ENCODE results near the gene NLGN1.

NLGN1 gene

DNA sequence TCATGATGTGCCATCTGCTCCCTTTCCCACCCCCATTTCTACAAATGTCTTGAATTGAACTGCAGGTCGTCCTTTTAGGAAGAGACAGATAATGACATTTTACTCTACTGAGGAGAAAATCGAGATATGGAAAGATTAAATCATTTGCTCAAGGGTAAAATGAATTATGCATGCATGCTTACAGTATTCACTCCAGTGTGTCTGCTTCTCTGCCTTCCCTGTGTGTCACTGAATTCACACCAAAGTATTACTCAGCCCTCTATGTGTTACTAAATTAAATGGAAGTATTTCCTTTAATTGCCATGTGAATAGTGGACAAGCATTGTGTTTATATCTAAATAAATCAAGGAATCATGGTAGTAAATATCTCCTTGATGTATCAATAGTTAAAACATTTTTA lies 449.0 kb downstream of the NLGN1 start:
- DNase-seq (ENCODE audit: low read depth), result no peak
- no peak for TF ChIP-seq CTCF (conservative IDR thresholded peaks at IDR 0.05; ENCODE audit: control insufficient read depth, insufficient read depth, low read depth, low read length)
- no peak overlapping the region for H3K4me3 ChIP-seq (ENCODE audit: control insufficient read depth, low read depth, low read length)

DNA sequence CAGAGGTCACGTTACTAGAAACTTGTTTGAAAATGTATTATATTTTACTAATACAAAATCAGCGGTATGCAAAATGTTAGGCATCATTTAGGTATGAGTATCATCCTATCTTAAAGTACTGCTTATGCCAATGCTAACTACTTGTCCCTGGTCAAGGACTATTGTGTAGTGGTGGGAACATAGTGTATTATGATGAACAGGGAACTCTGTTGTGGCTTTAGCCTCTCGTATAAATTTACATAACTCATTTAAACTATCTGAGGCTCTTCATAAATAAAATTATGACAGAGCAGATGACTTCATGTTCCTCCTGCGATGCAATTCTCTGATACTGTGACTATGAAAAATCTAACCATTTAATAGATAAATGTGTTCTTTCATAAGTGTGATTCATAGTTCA lies 451.9 kb downstream of the NLGN1 start:
- H3K4me3 ChIP-seq (ENCODE audit: control insufficient read depth, low read depth, low read length), result no peak overlapping the region
- no peak for DNase-seq (ENCODE audit: low read depth)
- no peak for TF ChIP-seq CTCF (conservative IDR thresholded peaks at IDR 0.05; ENCODE audit: control insufficient read depth, insufficient read depth, low read depth, low read length)

DNA sequence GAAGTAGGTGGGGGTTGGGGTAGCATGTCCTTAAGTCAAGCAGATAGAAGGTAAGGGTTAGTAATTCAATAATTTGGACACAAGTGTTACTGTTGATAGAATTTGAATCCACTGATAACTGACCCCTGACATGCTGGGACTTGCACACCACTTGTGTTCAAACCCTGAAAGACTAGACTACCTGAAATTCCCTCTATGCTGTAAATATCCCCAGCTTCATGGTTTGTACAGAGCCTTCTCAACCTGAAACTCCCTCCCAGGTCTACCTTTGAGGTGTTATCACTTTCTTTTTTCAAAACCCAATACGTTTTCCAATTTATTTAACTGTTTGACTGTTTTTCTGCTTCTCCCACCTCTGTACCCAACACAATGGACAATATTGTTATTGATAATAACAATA lies 459.6 kb downstream of the NLGN1 start:
- no peak for TF ChIP-seq CTCF (conservative IDR thresholded peaks at IDR 0.05; ENCODE audit: control insufficient read depth, insufficient read depth, low read depth, low read length)
- no peak for DNase-seq (ENCODE audit: low read depth)
- no peak overlapping the region for H3K4me3 ChIP-seq (ENCODE audit: control insufficient read depth, low read depth, low read length)

GRCh38 chr3:173862701-173863100 lies 465.2 kb downstream of the NLGN1 start:
- no peak for DNase-seq (ENCODE audit: low read depth)
- TF ChIP-seq CTCF (conservative IDR thresholded peaks at IDR 0.05; ENCODE audit: control insufficient read depth, insufficient read depth, low read depth, low read length), result no peak
- no peak overlapping the region for H3K4me3 ChIP-seq (ENCODE audit: control insufficient read depth, low read depth, low read length)

DNA sequence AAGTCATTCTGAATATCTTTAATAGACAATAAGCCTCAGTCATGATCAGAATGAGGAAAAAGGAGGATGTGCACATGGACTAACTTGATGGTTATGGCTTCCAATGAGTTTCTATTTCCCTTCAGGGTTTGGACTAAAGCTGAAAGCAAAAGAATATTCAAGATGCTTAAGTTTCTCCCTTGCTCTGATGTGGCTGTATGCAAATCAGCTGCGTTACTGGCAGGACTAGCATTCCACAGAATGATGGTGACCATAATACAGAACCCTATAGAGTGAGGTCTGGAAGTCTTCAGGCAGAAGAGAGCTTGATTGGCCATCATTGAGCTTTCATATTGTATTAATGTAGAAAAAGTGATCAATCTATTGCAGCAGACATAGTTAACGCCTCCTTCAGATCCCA lies 466.0 kb downstream of the NLGN1 start:
- DNase-seq (ENCODE audit: low read depth), result no peak
- no peak overlapping the region for H3K4me3 ChIP-seq (ENCODE audit: control insufficient read depth, low read depth, low read length)
- TF ChIP-seq CTCF (conservative IDR thresholded peaks at IDR 0.05; ENCODE audit: control insufficient read depth, insufficient read depth, low read depth, low read length), result no peak

- no peak for DNase-seq (ENCODE audit: low read depth)
- no peak for TF ChIP-seq CTCF (conservative IDR thresholded peaks at IDR 0.05; ENCODE audit: control insufficient read depth, insufficient read depth, low read depth, low read length)
- H3K4me3 ChIP-seq (ENCODE audit: control insufficient read depth, low read depth, low read length), result no peak overlapping the region
Observed at GRCh38 chr3:173865900-173866498, 468.5 kb downstream of the NLGN1 start.

GRCh38 chr3:173869766-173870165 lies 472.2 kb downstream of the NLGN1 start:
- no peak for TF ChIP-seq CTCF (conservative IDR thresholded peaks at IDR 0.05; ENCODE audit: control insufficient read depth, insufficient read depth, low read depth, low read length)
- no peak for DNase-seq (ENCODE audit: low read depth)
- no peak overlapping the region for H3K4me3 ChIP-seq (ENCODE audit: control insufficient read depth, low read depth, low read length)
